ENCODE data around the gene MTHFD1.

The MTHFD1 gene

GRCh38 chr14:64438181-64438841, 50.2 kb downstream of the MTHFD1 start:
- TF ChIP-seq POLR2A (IDR thresholded peaks at IDR 0.05; ENCODE audit: low read depth, low read length) (no peak), TAF1 (IDR thresholded peaks at IDR 0.05; ENCODE audit: borderline replicate concordance, low read depth, low read length) (no peak), POLR2AphosphoS5 (IDR thresholded peaks at IDR 0.05; ENCODE audit: low read depth, low read length) (no peak)
- no peak for DNase-seq (ENCODE audit: insufficient read length)
- FAIRE-seq: no peak

GRCh38 chr14:64439141-64439540, 51.0 kb downstream of the MTHFD1 start:
- no peak for TF ChIP-seq TAF1 (IDR thresholded peaks at IDR 0.05; ENCODE audit: borderline replicate concordance, low read depth, low read length)
- no peak for TF ChIP-seq POLR2A (IDR thresholded peaks at IDR 0.05; ENCODE audit: low read depth, low read length)
- no peak for TF ChIP-seq POLR2AphosphoS5 (IDR thresholded peaks at IDR 0.05; ENCODE audit: low read depth, low read length)
- no peak for FAIRE-seq

GRCh38 chr14:64440494-64440893, 52.3 kb downstream of the MTHFD1 start:
- DNase-seq (ENCODE audit: insufficient read length): no peak
- FAIRE-seq: no peak
- no peak for TF ChIP-seq POLR2AphosphoS5 (IDR thresholded peaks at IDR 0.05; ENCODE audit: low read depth, low read length)

More at GRCh38 chr14:64439141-64439540, 51.0 kb downstream of the MTHFD1 start:
- no peak for DNase-seq (ENCODE audit: insufficient read length)

GRCh38 chr14:64442300-64442988, 54.3 kb downstream of the MTHFD1 start:
- no peak for DNase-seq (ENCODE audit: insufficient read length)
- no peak for FAIRE-seq
- TF ChIP-seq TAF1 (IDR thresholded peaks at IDR 0.05; ENCODE audit: borderline replicate concordance, low read depth, low read length) (no peak), POLR2AphosphoS5 (IDR thresholded peaks at IDR 0.05; ENCODE audit: low read depth, low read length) (no peak), POLR2A (IDR thresholded peaks at IDR 0.05; ENCODE audit: low read depth, low read length) (no peak)

- no peak for DNase-seq (ENCODE audit: insufficient read length)
- FAIRE-seq: no peak
- TF ChIP-seq POLR2AphosphoS5 (IDR thresholded peaks at IDR 0.05; ENCODE audit: low read depth, low read length) (no peak), TAF1 (IDR thresholded peaks at IDR 0.05; ENCODE audit: borderline replicate concordance, low read depth, low read length) (no peak), POLR2A (IDR thresholded peaks at IDR 0.05; ENCODE audit: low read depth, low read length) (no peak)
Observed at GRCh38 chr14:64444140-64444539, 56.0 kb downstream of the MTHFD1 start.

- DNase-seq (ENCODE audit: insufficient read length): peak; percentile 60
- FAIRE-seq: peak; percentile 97
- TF ChIP-seq TAF1 (IDR thresholded peaks at IDR 0.05; ENCODE audit: borderline replicate concordance, low read depth, low read length): peak; percentile 39; the same call in 1 of the 2 replicates
- TF ChIP-seq POLR2A (IDR thresholded peaks at IDR 0.05; ENCODE audit: low read depth, low read length): peak; percentile 59
- peak; percentile 82 for TF ChIP-seq POLR2AphosphoS5 (IDR thresholded peaks at IDR 0.05; ENCODE audit: low read depth, low read length)
Observed at GRCh38 chr14:64444984-64445845, 57.1 kb downstream of the MTHFD1 start.

GRCh38 chr14:64447876-64448670, 59.9 kb downstream of the MTHFD1 start:
- DNase-seq (ENCODE audit: insufficient read length) (no peak), FAIRE-seq (no peak)
- TF ChIP-seq POLR2AphosphoS5 (IDR thresholded peaks at IDR 0.05; ENCODE audit: low read depth, low read length) (no peak), TAF1 (IDR thresholded peaks at IDR 0.05; ENCODE audit: borderline replicate concordance, low read depth, low read length) (no peak), POLR2A (IDR thresholded peaks at IDR 0.05; ENCODE audit: low read depth, low read length) (no peak)

GRCh38 chr14:64450255-64450654, 62.1 kb downstream of the MTHFD1 start:
- DNase-seq (ENCODE audit: insufficient read length): no peak
- no peak for TF ChIP-seq POLR2AphosphoS5 (IDR thresholded peaks at IDR 0.05; ENCODE audit: low read depth, low read length)
- no peak for TF ChIP-seq TAF1 (IDR thresholded peaks at IDR 0.05; ENCODE audit: borderline replicate concordance, low read depth, low read length)
- TF ChIP-seq POLR2A (IDR thresholded peaks at IDR 0.05; ENCODE audit: low read depth, low read length): no peak
- FAIRE-seq: no peak

- FAIRE-seq: no peak
- no peak for TF ChIP-seq POLR2A (IDR thresholded peaks at IDR 0.05; ENCODE audit: low read depth, low read length)
- no peak for TF ChIP-seq TAF1 (IDR thresholded peaks at IDR 0.05; ENCODE audit: borderline replicate concordance, low read depth, low read length)
- no peak for TF ChIP-seq POLR2AphosphoS5 (IDR thresholded peaks at IDR 0.05; ENCODE audit: low read depth, low read length)
- no peak for DNase-seq (ENCODE audit: insufficient read length)
Observed at GRCh38 chr14:64454671-64455070, 66.5 kb downstream of the MTHFD1 start.

GRCh38 chr14:64459405-64460136, 71.4 kb downstream of the MTHFD1 start:
- FAIRE-seq (peak; percentile 61), DNase-seq (ENCODE audit: insufficient read length) (no peak)
- TF ChIP-seq POLR2A (IDR thresholded peaks at IDR 0.05; ENCODE audit: low read depth, low read length) (no peak), TAF1 (IDR thresholded peaks at IDR 0.05; ENCODE audit: borderline replicate concordance, low read depth, low read length) (no peak), POLR2AphosphoS5 (IDR thresholded peaks at IDR 0.05; ENCODE audit: low read depth, low read length) (no peak)

Measured in GM12892 (cell line).